CD4-positive, alpha-beta T cell treated with Interleukin-4 for 1 hour (primary cell): ENCODE results near the gene USH1C.
A peak's percentile ranks its signal among the peaks of the same experiment; 100 is the strongest.

Source experiments
- DNase-seq, 2 donors: peaks; one replicate each; pipeline ENCODE4 v3.0.0-alpha.2; 2020 to 2022

Gene USH1C

GRCh38 chr11:17525570-17525969, 18.6 kb downstream of the USH1C start:
- no peak for DNase-seq

GRCh38 chr11:17524221-17524620, 20.0 kb downstream of the USH1C start:
- DNase-seq: no peak

GRCh38 chr11:17522655-17523054, 21.6 kb downstream of the USH1C start:
- DNase-seq: no peak

- no peak for DNase-seq
Observed at GRCh38 chr11:17521106-17521900, 22.9 kb downstream of the USH1C start.

GRCh38 chr11:17519061-17519885, 24.9 kb downstream of the USH1C start:
- DNase-seq: no peak

- no peak for DNase-seq
Observed at GRCh38 chr11:17518366-17518765, 25.9 kb downstream of the USH1C start.

GRCh38 chr11:17517186-17517585, 27.0 kb downstream of the USH1C start:
- no peak for DNase-seq

GRCh38 chr11:17516551-17517150, 27.6 kb downstream of the USH1C start:
- no peak for DNase-seq

GRCh38 chr11:17515443-17516176, 28.6 kb downstream of the USH1C start:
- no peak for DNase-seq

- DNase-seq: no peak
Observed at GRCh38 chr11:17514476-17514875, 29.7 kb downstream of the USH1C start.

GRCh38 chr11:17513853-17514252, 30.4 kb downstream of the USH1C start:
- no peak for DNase-seq

GRCh38 chr11:17512101-17512500, 32.1 kb downstream of the USH1C start:
- no peak for DNase-seq

- DNase-seq: no peak
Observed at GRCh38 chr11:17511571-17511970, 32.6 kb downstream of the USH1C start.

- no peak for DNase-seq
Observed at GRCh38 chr11:17510507-17511206, 33.6 kb downstream of the USH1C start.

- DNase-seq: no peak
Observed at GRCh38 chr11:17508791-17509190, 35.4 kb downstream of the USH1C start.

- DNase-seq: no peak
Observed at GRCh38 chr11:17508306-17508705, 35.9 kb downstream of the USH1C start.

- no peak for DNase-seq
Observed at GRCh38 chr11:17507773-17508172, 36.4 kb downstream of the USH1C start.

GRCh38 chr11:17506942-17507341, 37.3 kb downstream of the USH1C start:
- DNase-seq: no peak

GRCh38 chr11:17506314-17506713, 37.9 kb downstream of the USH1C start:
- no peak for DNase-seq

- no peak for DNase-seq
Observed at GRCh38 chr11:17505146-17505545, 39.1 kb downstream of the USH1C start.

- DNase-seq: peak; percentile 66 to 72
Observed at GRCh38 chr11:17504330-17505107, 39.7 kb downstream of the USH1C start.

- DNase-seq: no peak
Observed at GRCh38 chr11:17502630-17503029, 41.6 kb downstream of the USH1C start.
